Urothelium cell line (cell line): Measurements from ENCODE around the gene MRPL22.
"Not testable (repeated sequence)": the region's sequence is repeated elsewhere in the genome, so short reads cannot be mapped to it uniquely, and the experiment has no call there.

Experiments
- DNase-seq: peaks from one replicate; pipeline ENCODE4 v3.0.0; 2011; ENCODE audit warnings: low spot score, mixed read lengths
- FAIRE-seq: peaks from 2 replicates; lab custom pipeline; 2011; peaks lifted over from hg19 to GRCh38; lab: Jason Lieb, UNC

MRPL22 gene

GRCh38 chr5:154986151-154986550 is 45.3 kb downstream of the MRPL22 start:
- no peak for DNase-seq
- no peak for FAIRE-seq

GRCh38 chr5:154989626-154990025 is 48.8 kb downstream of the MRPL22 start:
- FAIRE-seq = no peak

GRCh38 chr5:154993461-154993860 is 52.6 kb downstream of the MRPL22 start:
- DNase-seq (no peak), FAIRE-seq (no peak)

More at GRCh38 chr5:154989626-154990025, 48.8 kb downstream of the MRPL22 start:
- no peak for DNase-seq

GRCh38 chr5:154995679-154996078 is 54.8 kb downstream of the MRPL22 start:
- no peak for DNase-seq
- FAIRE-seq = no peak

- DNase-seq (no peak), FAIRE-seq (no peak)
These were observed 56.9 kb downstream of the MRPL22 start for GRCh38 chr5:154997746-154998145.

GRCh38 chr5:154999865-155000264 is 59.0 kb downstream of the MRPL22 start:
- DNase-seq (no peak), FAIRE-seq (no peak)

- FAIRE-seq (no peak), DNase-seq (no peak)
These were observed 60.6 kb downstream of the MRPL22 start for GRCh38 chr5:155001523-155001922.

- FAIRE-seq, DNase-seq: not testable (repeated sequence)
These were observed 61.8 kb downstream of the MRPL22 start for GRCh38 chr5:155002722-155003121.

- DNase-seq (no peak), FAIRE-seq (no peak)
These were observed 63.4 kb downstream of the MRPL22 start for GRCh38 chr5:155004138-155004744.

GRCh38 chr5:155006265-155006664 is 65.4 kb downstream of the MRPL22 start:
- DNase-seq, FAIRE-seq: not testable (repeated sequence)

GRCh38 chr5:155008669-155009068 is 67.8 kb downstream of the MRPL22 start:
- no peak for FAIRE-seq
- DNase-seq = no peak

- DNase-seq (no peak), FAIRE-seq (no peak)
These were observed 70.0 kb downstream of the MRPL22 start for GRCh38 chr5:155010881-155011280.

- no peak for DNase-seq
- FAIRE-seq = no peak
These were observed 72.7 kb downstream of the MRPL22 start, which contains the start of gene KIF4B for GRCh38 chr5:155013526-155013925. TSS of gene KIF4B (plus strand) at chr5:155013755. CDS start at chr5:155013860, 105 bp downstream.

GRCh38 chr5:155015239-155015638 is 74.4 kb downstream of the MRPL22 start:
- DNase-seq (no peak), FAIRE-seq (no peak)

GRCh38 chr5:155017610-155018009 is 76.7 kb downstream of the MRPL22 start:
- no peak for FAIRE-seq
- no peak for DNase-seq
